HG02763 (cell line): ENCODE results near the gene CTNNA3.

Experiments
- ATAC-seq: cut with Tn5 transposase; IDR thresholded peaks from one replicate; pipeline ENCODE4 v1.9.1; 2021; ENCODE audit warnings: mild to moderate bottlenecking, moderate library complexity; ENCODE audit not compliant: unreplicated experiment

Gene CTNNA3

GRCh38 chr10:66209025-66209424 lies 1487.0 kb downstream of the CTNNA3 start:
- ATAC-seq: no peak

- ATAC-seq: no peak
Observed at GRCh38 chr10:66204838-66205237, 1491.2 kb downstream of the CTNNA3 start.

- no peak for ATAC-seq
Observed at GRCh38 chr10:66202101-66202500, 1493.9 kb downstream of the CTNNA3 start.

- ATAC-seq: no peak
Observed at GRCh38 chr10:66192162-66192831, 1503.7 kb downstream of the CTNNA3 start.

- ATAC-seq: no peak
Observed at GRCh38 chr10:66190413-66190812, 1505.6 kb downstream of the CTNNA3 start.

DNA sequence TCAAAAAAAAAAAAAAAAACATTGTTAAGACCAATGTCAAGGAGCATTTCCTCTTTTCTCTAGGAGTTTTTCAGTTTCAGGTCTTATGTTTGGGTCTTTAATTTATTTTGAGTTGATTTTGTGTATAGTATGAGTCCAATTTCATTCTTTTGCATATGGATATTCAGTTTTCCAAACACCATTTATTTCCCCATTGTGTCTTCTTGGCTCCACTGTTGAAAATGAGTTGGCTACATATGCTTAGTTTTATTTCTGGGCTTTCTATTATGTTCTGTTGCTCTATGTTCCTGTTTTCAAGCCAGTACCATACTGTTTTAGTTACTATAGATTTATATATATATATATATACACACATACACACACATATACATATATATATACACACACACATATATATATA lies 1506.7 kb downstream of the CTNNA3 start:
- no peak for ATAC-seq

DNA sequence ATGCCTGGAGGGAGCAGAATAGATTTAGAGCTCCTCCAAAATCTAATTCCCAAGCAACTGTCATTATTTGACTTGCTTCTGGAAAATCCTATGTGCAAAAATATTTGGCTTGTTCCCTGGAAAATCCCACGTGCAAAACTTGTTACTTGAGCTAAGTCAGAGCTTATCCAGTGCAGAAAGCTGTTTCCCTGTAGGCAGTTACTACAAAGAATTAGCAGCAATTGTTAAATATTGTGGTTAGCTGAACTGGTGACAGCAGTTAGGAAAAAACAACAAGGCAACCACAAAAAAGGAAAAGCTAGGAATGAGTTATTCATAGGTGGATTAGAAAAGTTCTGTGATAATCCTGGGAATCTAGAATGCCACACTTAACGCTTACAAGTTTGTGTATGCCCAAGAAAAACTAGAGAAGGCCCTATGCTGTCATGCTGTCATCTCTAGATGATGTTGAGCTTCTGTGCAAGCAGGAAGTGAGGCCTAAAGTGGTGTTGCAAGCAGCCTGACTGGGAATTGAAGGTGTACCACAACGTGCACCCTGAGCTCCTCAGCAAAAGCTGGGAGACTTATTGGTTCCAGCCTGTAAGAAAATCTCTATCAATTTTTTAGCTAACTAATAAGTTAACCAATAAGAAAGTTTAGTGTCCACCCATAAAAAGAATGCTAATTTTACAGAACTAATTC lies 1508.8 kb downstream of the CTNNA3 start:
- no peak for ATAC-seq

- no peak for ATAC-seq
Observed at GRCh38 chr10:66183028-66183427, 1513.0 kb downstream of the CTNNA3 start.

DNA sequence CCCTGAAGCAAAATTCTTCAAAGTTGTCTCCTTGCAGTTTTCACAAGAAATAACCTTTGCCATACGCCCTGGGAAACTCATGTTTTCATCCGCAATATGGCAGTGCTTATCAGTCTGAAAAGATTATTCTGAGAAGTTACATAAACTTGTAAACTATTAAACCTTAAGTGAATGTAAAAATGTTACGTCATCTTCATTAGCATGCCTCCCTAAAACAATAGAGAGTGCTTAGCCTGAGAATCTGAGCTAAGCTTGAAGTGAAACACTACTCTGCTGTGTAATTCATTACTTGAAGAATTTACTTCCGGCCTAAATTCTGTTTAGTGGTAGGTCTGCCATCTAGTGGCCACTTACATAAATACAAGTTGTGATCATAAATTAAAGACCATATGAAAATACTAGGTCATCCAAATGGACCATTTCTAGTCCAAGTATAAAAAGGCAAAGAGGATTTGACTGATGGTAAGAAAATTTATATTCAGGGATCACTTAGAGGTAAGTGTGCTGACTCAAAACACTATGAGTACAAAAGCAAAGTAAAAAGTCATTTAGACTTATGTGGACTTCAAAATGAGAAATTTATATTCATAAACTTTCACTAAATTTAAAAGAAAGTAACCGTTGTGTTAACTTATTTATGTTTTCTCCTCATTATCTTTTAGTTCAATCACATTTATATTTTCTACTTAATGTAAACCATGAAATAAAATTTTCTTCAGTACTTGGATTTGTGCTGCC lies 1515.2 kb downstream of the CTNNA3 start:
- peak; percentile 93 for ATAC-seq

GRCh38 chr10:66180021-66180420 lies 1516.0 kb downstream of the CTNNA3 start:
- no peak for ATAC-seq

DNA sequence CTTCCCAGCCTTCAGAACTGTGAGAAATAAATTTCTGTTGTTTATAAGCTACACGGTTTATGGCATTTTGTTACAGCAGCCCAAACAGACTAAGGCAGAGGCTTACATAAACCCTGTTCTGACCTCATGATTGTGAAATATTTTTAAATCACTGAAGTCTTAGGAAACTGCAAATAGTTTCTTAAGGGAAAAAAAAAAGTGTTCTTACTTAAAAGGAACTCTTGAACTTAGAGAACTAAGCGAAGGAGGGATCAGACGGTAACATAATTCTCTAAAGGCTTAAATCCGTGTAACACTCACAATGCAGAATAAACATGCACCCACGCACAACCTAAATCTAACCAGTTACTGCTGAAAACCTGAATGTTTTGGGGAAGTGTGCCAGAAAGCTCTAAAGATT lies 1519.2 kb downstream of the CTNNA3 start:
- ATAC-seq: no peak

DNA sequence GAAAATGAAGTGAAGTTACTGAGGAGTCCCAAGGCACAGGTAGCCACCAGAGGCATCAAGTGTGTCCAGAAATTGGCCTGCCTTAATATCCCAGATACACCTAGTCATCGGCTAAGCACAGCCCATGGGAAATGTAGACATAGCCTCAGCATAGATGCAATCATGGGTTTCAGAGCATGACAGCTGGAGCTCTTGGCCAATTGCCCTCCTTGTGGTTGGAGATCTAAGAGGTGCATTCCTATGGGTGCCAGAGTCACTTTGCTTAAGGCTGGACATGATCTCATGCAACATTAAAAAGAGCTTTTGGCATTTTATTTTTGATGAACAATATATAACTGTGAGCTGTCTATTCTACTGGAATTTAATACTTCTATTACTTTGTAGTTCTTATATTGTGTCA lies 1528.2 kb downstream of the CTNNA3 start:
- ATAC-seq: no peak

- no peak for ATAC-seq
Observed at GRCh38 chr10:66162560-66163143, 1533.3 kb downstream of the CTNNA3 start.

- ATAC-seq: no peak
Observed at GRCh38 chr10:66151346-66151745, 1544.6 kb downstream of the CTNNA3 start.

DNA sequence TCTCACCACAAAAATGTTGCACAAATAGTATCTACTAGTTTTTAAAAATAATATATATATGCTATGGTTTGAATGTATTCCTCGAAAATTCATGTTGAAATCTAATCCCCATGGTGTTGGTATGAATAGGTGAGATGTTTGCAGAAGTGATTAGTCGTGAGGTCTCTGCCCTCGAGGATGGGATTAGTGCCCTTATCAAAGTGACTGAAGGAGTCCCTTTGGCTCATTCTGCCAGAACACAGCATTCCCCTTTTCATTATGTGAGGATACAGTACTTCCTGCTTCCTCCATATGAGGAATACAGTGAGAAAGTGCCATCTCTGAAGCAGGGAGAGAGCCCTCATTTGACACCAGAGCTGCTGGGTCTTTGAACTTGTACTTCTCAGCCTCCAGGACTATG lies 1547.7 kb downstream of the CTNNA3 start:
- ATAC-seq: no peak

DNA sequence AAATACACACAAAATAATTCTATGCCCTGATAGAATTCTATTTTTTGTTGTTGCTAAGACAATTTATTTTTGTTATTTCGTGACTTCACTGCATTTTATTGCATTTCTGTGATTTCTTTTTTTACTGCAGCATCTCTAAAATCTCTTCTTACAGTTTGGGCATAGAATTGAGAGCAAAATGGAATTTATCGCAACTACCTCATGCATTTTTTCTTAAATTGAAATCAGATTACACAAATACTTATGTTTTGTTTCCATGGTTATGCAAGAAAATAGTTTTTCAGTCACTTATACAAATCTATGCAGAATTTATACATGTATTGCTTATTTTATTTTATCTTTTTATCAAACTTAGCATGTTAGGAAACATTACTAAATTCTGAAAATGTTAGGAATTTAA lies 1552.0 kb downstream of the CTNNA3 start:
- no peak for ATAC-seq

DNA sequence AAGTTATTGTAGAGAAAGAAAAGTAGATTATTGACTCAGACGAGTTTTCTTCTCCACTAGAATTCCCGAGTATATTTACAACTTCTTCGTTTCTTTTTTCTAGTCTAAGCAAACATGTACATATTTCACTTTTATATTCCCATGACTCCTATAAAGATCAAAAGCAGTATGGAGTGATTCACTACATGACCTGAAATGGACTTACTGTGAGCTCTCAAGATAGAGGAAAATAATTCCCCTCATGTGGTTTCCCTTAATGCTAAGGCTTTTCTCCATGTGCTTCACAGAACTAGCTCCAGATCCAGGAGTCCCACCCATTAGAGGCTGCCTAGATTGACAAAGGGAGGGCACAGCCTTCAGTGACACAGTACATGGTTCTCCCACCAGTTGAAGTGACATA lies 1593.2 kb downstream of the CTNNA3 start:
- ATAC-seq: no peak

DNA sequence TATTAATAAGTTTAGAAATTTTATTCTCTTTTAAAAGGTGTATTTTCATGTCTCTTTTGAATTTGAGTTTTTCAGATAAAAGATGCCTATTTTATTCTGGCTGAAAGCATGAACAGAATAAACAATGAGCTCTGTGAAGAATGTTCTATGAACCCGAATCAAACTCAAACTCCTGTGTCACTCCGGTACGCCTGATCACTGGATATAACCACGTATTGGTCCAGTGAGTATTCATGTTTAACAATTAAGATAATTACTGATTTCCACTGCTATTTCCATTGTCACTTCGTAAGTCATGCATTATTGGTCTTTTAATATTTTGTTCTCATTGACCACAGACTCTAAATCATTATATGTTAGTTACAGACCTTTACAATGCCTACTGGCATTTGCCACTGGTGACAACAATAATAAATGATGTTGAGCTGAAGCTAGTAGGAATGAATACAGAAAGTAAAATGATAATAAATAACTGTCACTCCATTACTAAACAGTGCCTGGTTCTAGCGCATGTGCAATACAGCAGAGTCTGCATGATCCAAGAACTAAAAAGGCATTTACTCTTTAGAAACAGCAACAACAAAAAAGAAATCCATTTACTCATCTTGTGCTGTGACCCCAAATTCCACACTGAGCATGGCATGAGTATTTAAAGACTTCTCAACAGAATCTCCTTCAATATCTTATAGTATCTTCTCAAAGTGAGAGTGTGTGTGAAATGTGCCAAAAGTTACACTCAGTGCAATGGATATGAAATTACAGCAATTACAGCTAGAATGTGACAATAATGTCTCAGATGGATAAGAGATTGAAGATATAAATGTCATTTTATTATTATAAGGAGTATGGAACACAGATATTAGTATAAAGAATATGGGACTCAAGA lies 1597.2 kb downstream of the CTNNA3 start:
- no peak for ATAC-seq

DNA sequence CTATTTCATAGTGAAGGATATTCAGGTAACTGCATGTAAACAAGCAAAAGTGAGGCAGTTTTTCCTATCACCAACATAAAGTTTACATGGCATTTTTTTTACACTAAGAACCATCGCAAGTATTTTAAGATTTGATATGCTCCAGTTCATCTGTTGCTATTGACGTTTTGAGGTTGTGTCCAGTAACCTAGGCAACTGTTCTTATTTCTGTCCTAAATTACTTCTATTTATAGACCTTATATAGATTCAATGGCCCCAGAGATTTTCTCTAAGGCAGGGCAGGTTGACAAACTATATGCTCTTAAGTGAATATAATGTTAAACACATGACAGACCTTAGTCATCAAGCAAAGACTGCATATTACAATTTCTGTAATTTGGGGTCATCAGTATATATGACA lies 1600.4 kb downstream of the CTNNA3 start:
- no peak for ATAC-seq

DNA sequence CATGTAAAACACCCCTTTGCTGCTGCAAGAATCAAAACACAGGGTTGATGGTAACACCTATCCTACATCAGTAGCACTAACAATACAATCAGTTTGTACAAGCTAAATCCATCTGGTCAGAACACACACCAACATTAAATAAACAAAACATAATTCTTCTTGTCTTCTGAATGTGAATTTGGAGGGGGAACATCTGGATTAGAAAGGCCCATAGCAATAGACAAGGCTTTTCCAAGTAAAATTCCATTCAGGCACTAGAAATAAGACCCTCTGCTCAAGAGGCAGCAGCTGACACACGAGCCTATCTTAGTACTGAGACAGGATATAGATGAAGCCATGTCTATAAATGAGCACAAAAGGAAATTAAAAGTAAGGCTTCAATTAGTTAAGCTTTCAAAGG lies 1610.1 kb downstream of the CTNNA3 start:
- ATAC-seq: no peak

DNA sequence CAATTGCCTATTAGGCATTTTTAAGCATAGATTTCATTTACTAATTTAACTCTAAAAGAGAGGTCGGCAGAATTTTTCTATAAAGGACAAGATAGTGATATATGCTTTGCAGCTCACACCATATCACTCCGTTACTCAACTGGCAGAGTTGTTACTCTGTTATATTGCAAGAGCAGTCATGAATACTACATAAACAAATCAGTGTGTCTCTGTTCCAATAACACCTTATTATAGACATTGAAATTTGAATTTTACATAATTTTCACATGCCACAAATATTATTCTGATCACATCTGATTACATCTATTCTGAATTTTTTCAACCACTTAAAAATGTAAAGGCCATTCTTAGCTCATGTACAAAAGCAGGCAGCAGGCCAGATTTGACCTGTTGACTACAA lies 1624.1 kb downstream of the CTNNA3 start:
- ATAC-seq: no peak
